ENCODE data around the gene TCHH. TPM values are rescaled to one million over a fixed set of nuclear protein-coding genes. Genes with fewer than 3 reads are reported as not detected.

Gene TCHH
- total RNA-seq = not detected in 2 replicates

GRCh38 chr1:152115344-152115743, at the start of gene TCHH:
TSS of gene TCHH (minus strand) at chr1:152115444. CDS start at chr1:152114080, 1,364 bp downstream.

GRCh38 chr1:152159144-152159543, 43.9 kb upstream of the TCHH start, which contains the start of gene RPTN:
TSS of gene RPTN (minus strand) at chr1:152159228. CDS start at chr1:152157889, 1,339 bp downstream.

GRCh38 chr1:152089014-152089674, 26.1 kb downstream of the TCHH start, which contains the start of gene TCHHL1:
TSS of gene TCHHL1 (minus strand) at chr1:152089064. CDS start at chr1:152088143, 921 bp downstream.

Other genes with a start within 250 kb of the TCHH start
- gene THEM4, start 205.9 kb downstream of the TCHH start, total RNA-seq = 8.2 and 9.8 TPM in 2 replicates
- 37.4 and 94.7 TPM in 2 replicates for gene S100A10, start 121.6 kb downstream of the TCHH start, total RNA-seq
- gene S100A11, start 78.4 kb downstream of the TCHH start, total RNA-seq = 33.0 and 103 TPM in 2 replicates
- gene TCHHL1, start 26.4 kb downstream of the TCHH start, total RNA-seq = not detected in 2 replicates
- gene RPTN, start 43.8 kb upstream of the TCHH start, total RNA-seq = not detected in 2 replicates
- gene HRNR, start 108.7 kb upstream of the TCHH start, total RNA-seq = not detected in 2 replicates
- under 0.01 and 0.09 TPM in 2 replicates for gene FLG, start 209.8 kb upstream of the TCHH start, total RNA-seq
- not detected in 2 replicates for gene FLG2, start 244.6 kb upstream of the TCHH start, total RNA-seq

Data from smooth muscle cell of the umbilical artery (primary cell).